A549 (cell line): ENCODE data around the gene AFF1. TPM values are rescaled to one million over a fixed set of nuclear protein-coding genes. Genes with fewer than 3 reads are reported as not detected.

Experiments used
- ATAC-seq, 2 experiments: fragments of 200-7000 bp in 1 of 2; fragments of >200 bp in 1 of 2; cut with Nextera tagmentation in 1 of 2; cut with Tn5 transposase in 1 of 2; 3 replicates each; pipeline versions ENCODE4 v1.8.0 to v1.9.1; 2018 to 2020; ENCODE audit warnings: mild to moderate bottlenecking in 1 of 2, moderate library complexity in 1 of 2
- CTCF ChIA-PET: fragments of 300-600 bp; sonication (Branson Sonifier 250); formaldehyde crosslinking; extraction: SDS; loops from one replicate; lab custom pipeline; 2021; ENCODE audit warnings: antibody characterized with exemption, inconsistent platforms; lab: Yijun Ruan, JAX
- POLR2A ChIA-PET: fragments of 350-600 bp; formaldehyde crosslinking; extraction: SDS; loops from one replicate; lab custom pipeline; 2021; ENCODE audit warnings: antibody characterized with exemption, inconsistent platforms; lab: Yijun Ruan, JAX
- DNase-seq, 2 experiments: peaks; one replicate each; pipeline versions ENCODE4 v3.0.0 to v3.0.0-alpha.2; 2011 to 2016; ENCODE audit warnings: low read depth in 1 of 2, low spot score in 1 of 2
- FAIRE-seq: peaks from 2 replicates; lab custom pipeline; 2011; peaks lifted over from hg19 to GRCh38; lab: Jason Lieb, UNC
- H3K27ac ChIP-seq, 2 experiments: fragments of >200 bp; sonication (Bioruptor Twin); formaldehyde crosslinking; 3 replicates each; pipeline ENCODE4 v1.5.1; 2016 to 2017
- H3K4me1 ChIP-seq: fragments of >200 bp; sonication (Bioruptor Twin); formaldehyde crosslinking; 3 replicates; pipeline ENCODE4 v1.6.1; 2016
- H3K4me2 ChIP-seq: fragments of >200 bp; sonication (Bioruptor Twin); formaldehyde crosslinking; 3 replicates; pipeline ENCODE4 v1.6.1; 2016
- H3K4me3 ChIP-seq: fragments of >200 bp; sonication (Bioruptor Twin); formaldehyde crosslinking; 3 replicates; pipeline ENCODE4 v1.5.1; 2016
- H3K9me3 ChIP-seq: fragments of >200 bp; sonication (Bioruptor Twin); formaldehyde crosslinking; 3 replicates; pipeline ENCODE4 v1.6.1; 2016
- BCL3 ChIP-seq: fragments of >200 bp; sonication (Bioruptor Twin); formaldehyde crosslinking; IDR thresholded peaks from 3 replicates; pipeline ENCODE4 v1.6.1; 2016
- BHLHE40 ChIP-seq: IDR thresholded peaks from 2 replicates; pipeline ENCODE4 v1.6.1; 2012; ENCODE audit warnings: low read depth, low read length, inconsistent platforms
- CBX8 ChIP-seq: fragments of 200-600 bp; sonication (generic); IDR thresholded peaks from 2 replicates; pipeline ENCODE4 v1.6.1; 2016
- CEBPB ChIP-seq, 2 experiments: fragments of >200 bp in 1 of 2; sonication (Bioruptor Twin) in 1 of 2; formaldehyde crosslinking in 1 of 2; IDR thresholded peaks; 2 replicates each; pipeline ENCODE4 v1.6.1; 2012 to 2016
- CHD2 ChIP-seq: fragments of 150-350 bp; IDR thresholded peaks from 2 replicates; pipeline ENCODE4 v1.6.1; 2014; ENCODE audit warnings: low read length; ENCODE audit not compliant: partially characterized antibody
- CTCF ChIP-seq: fragments of >200 bp; sonication (Bioruptor Twin); formaldehyde crosslinking; IDR thresholded peaks from 3 replicates; pipeline ENCODE4 v1.5.1; 2016
- EHMT2 ChIP-seq: fragments of 200-600 bp; sonication (generic); IDR thresholded peaks from 2 replicates; pipeline ENCODE4 v1.6.1; 2016; ENCODE audit warnings: antibody characterized with exemption, low read depth, mild to moderate bottlenecking, moderate library complexity
- EP300 ChIP-seq, 2 experiments: fragments of >200 bp; sonication (Bioruptor Twin); formaldehyde crosslinking; IDR thresholded peaks; 2 replicates in 1 of 2; 3 replicates in 1 of 2; pipeline ENCODE4 v1.6.1; 2016 to 2017
- ESRRA ChIP-seq: fragments of 150-350 bp; IDR thresholded peaks from 2 replicates; pipeline ENCODE4 v1.6.1; 2014; ENCODE audit warnings: mild to moderate bottlenecking, low read length, borderline replicate concordance
- FOSL2 ChIP-seq, 2 experiments: fragments of 450-650 bp in 1 of 2; fragments of >200 bp in 1 of 2; sonication (Bioruptor Twin) in 1 of 2; formaldehyde crosslinking; IDR thresholded peaks; 2 replicates each; pipeline versions ENCODE4 v1.5.0 to v1.6.1; 2016 to 2020; ENCODE audit warnings: mild to moderate bottlenecking in 1 of 2, moderate library complexity in 1 of 2
- FOXS1 ChIP-seq: fragments of 250-450 bp; sonication (Bioruptor Pico); IDR thresholded peaks from 2 replicates; pipeline ENCODE4 v1.5.0; 2020; ENCODE audit warnings: mild to moderate bottlenecking, moderate library complexity
- HEYL ChIP-seq: fragments of 250-450 bp; sonication (Bioruptor Pico); IDR thresholded peaks from 2 replicates; pipeline ENCODE4 v1.8.0; 2021; ENCODE audit warnings: mild to moderate bottlenecking, moderate library complexity
- HOXA7 ChIP-seq: fragments of 250-450 bp; sonication (Bioruptor Pico); IDR thresholded peaks from 2 replicates; pipeline ENCODE4 v1.5.0; 2020; ENCODE audit warnings: mild to moderate bottlenecking, moderate library complexity
- HOXB13 ChIP-seq: fragments of 250-450 bp; sonication (Bioruptor Pico); IDR thresholded peaks from 2 replicates; pipeline ENCODE4 v1.5.0; 2020; ENCODE audit warnings: low read depth, mild to moderate bottlenecking, moderate library complexity
- HOXB5 ChIP-seq: fragments of 250-450 bp; sonication (Bioruptor Pico); IDR thresholded peaks from 2 replicates; pipeline ENCODE4 v1.5.0; 2020; ENCODE audit warnings: mild to moderate bottlenecking, moderate library complexity
- JUNB ChIP-seq: fragments of >200 bp; sonication (Bioruptor Twin); formaldehyde crosslinking; IDR thresholded peaks from 2 replicates; pipeline ENCODE4 v1.6.1; 2016
- MAFK ChIP-seq: fragments of 450-650 bp; IDR thresholded peaks from 2 replicates; pipeline ENCODE4 v1.6.1; 2014; ENCODE audit not compliant: partially characterized antibody
- NPAS2 ChIP-seq: fragments of 250-450 bp; sonication (Bioruptor Pico); IDR thresholded peaks from 2 replicates; pipeline ENCODE4 v1.8.0; 2022; ENCODE audit warnings: mild to moderate bottlenecking, moderate library complexity, borderline replicate concordance
- NR3C1 ChIP-seq: fragments of >200 bp; sonication (Bioruptor Twin); formaldehyde crosslinking; IDR thresholded peaks from 3 replicates; pipeline ENCODE4 v1.6.1; 2017
- RAD21 ChIP-seq, 2 experiments: fragments of >200 bp in 1 of 2; sonication (Bioruptor Twin) in 1 of 2; formaldehyde crosslinking in 1 of 2; IDR thresholded peaks in 1 of 2; conservative IDR thresholded peaks in 1 of 2; 2 replicates in 1 of 2; 3 replicates in 1 of 2; pipeline ENCODE4 v1.6.1; 2012 to 2018; ENCODE audit warnings: inconsistent platforms in 1 of 2
- RCOR1 ChIP-seq: fragments of 150-350 bp; IDR thresholded peaks from 2 replicates; pipeline ENCODE4 v1.6.1; 2014; ENCODE audit warnings: antibody characterized with exemption, low read length, low read depth
- REST ChIP-seq: fragments of 200-600 bp; sonication (generic); IDR thresholded peaks from 2 replicates; pipeline ENCODE4 v1.6.1; 2016; ENCODE audit warnings: antibody characterized with exemption, mild to moderate bottlenecking, moderate library complexity
- RFX5 ChIP-seq: fragments of 450-650 bp; IDR thresholded peaks from 2 replicates; pipeline ENCODE4 v1.7.1; 2014; ENCODE audit warnings: antibody characterized with exemption, mild to moderate bottlenecking, moderate library complexity
- SREBF2 ChIP-seq: fragments of 450-650 bp; IDR thresholded peaks from 2 replicates; pipeline ENCODE4 v1.6.1; 2014; ENCODE audit warnings: mild to moderate bottlenecking, moderate library complexity
- USF2 ChIP-seq: fragments of 450-650 bp; IDR thresholded peaks from 2 replicates; pipeline ENCODE4 v1.6.1; 2014; ENCODE audit warnings: antibody characterized with exemption
- ZSCAN20 ChIP-seq: fragments of 250-450 bp; sonication (Bioruptor Pico); IDR thresholded peaks from 2 replicates; pipeline ENCODE4 v1.8.0; 2022; ENCODE audit warnings: mild to moderate bottlenecking, moderate library complexity
- WGBS: methylation state at CpG from one replicate; pipeline ENCODE4 v1.1.6; 2017; ENCODE audit errors: missing lambda C conversion rate; 5-methylcytosine and 5-hydroxymethylcytosine counted together
- polyA plus RNA-seq, 4 experiments: library from polyadenylated mRNA; depleted of rRNA in 3 of 4; stranded (reverse); fragments of >200 nt; fragmentation: RNase III in 1 of 4; extraction: RNeasy Plus Mini Kit Qiagen cat#74134 plus additional on column Dnase treatment in 1 of 4; gene quantifications; 2 replicates in 3 of 4; 3 replicates in 1 of 4; pipeline ENCODE4 v1.2.3, GENCODE V29; 2011 to 2017
- TF ChIP-seq, protein P1 (sequence below): fragments of >200 bp; sonication (Bioruptor Twin); formaldehyde crosslinking; IDR thresholded peaks from 2 replicates; pipeline ENCODE4 v1.6.1; 2016
- TF ChIP-seq, protein P2 (sequence below): IDR thresholded peaks from 2 replicates; pipeline ENCODE4 v1.6.1; 2012

The AFF1 gene
- polyA plus RNA-seq, 2 of the 4 experiments (the other 2 are of a cell fraction), result 13.7 to 15.4 TPM

DNA sequence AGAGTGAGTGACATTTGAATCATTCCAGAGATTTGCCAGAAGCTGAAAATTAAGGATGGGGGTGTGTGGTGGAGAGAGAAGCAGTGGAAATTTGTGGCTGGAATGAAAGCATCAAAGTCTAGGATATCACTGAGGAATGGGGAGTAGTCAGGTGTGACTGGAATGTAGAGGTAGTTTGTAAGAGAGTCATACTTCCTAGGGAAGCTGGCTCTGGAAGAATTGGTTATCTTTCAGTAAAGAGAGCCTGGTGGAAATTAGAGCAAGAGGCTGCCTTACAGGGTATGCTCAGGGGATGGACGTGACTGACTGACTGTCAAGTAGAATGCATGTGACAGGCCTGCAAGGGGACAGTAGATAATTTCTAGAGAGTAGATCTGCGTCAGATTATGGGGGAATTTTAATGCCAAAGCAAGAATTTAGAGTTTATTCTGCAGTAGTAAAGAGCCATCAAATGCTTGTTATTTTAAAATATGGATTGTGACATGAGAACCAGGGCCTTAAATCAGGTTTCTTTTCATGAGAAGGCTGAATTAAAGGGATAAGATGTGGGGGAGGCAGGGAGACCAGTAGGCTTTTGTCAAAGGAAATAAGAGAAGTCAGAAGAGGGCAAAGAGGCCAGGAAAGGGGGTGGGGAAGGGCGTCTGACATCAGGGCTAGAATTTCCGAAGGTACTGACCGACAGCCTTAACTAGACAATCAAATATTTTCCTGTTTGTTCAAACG, 109.9 kb downstream of the AFF1 start:
- no peak for TF ChIP-seq CHD2
- ATAC-seq, result no peak

DNA sequence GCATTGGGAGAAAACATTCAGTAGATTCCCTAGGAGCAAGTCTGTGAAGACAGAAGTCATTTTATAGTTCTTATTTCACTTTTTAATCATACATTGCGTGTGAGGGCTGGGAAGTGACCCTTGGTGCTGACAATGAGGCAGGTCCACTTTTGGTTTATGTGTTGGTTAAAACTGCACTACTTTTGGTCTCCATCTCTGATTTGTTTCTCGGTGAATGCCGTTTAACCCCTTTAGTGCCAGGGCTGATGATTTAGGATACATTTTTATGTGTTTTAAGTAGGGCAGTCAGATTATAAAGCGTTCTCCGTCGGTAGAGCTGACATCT, 110.4 kb downstream of the AFF1 start:
- H3K4me3 ChIP-seq, result no peak overlapping the region
- ATAC-seq, result no peak
- CTCF ChIA-PET, result no interaction called here
- 91% methylated on average over 6 of the region's 6 CpGs for WGBS
- no peak for DNase-seq
- no peak for FAIRE-seq
- no peaks in the 10 kb centered on the region for H3K9me3 ChIP-seq
- no peak overlapping the region for H3K27ac ChIP-seq
- TF ChIP-seq ZSCAN20 (CRISPR knock-in tag) (no peak), NPAS2 (CRISPR knock-in tag) (no peak), HEYL (CRISPR knock-in tag) (no peak), FOXS1 (CRISPR knock-in tag) (no peak), REST (no peak), JUNB (no peak), NR3C1 (no peak), RFX5 (no peak), USF2 (no peak), HOXB13 (CRISPR knock-in tag) (no peak), CBX8 (no peak), ESRRA (no peak), HOXA7 (CRISPR knock-in tag) (no peak), BHLHE40 (no peak), MAFK (no peak)
- TF ChIP-seq, protein P1, sequence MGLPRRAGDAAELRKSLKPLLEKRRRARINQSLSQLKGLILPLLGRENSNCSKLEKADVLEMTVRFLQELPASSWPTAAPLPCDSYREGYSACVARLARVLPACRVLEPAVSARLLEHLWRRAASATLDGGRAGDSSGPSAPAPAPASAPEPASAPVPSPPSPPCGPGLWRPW, result no peak
- TF ChIP-seq, protein P2, sequence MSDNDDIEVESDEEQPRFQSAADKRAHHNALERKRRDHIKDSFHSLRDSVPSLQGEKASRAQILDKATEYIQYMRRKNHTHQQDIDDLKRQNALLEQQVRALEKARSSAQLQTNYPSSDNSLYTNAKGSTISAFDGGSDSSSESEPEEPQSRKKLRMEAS, result no peak
- TF ChIP-seq, all 56 proteins: peak for 0
- Histone ChIP-seq H3K4me2 (no peak overlapping the region), H3K4me1 (peaks cover 18% of the 10 kb centered on the region)
- POLR2A ChIA-PET, result no interaction called here

More for the DNA sequence above, 109.9 kb downstream of the AFF1 start:
- Histone ChIP-seq H3K4me3 (no peak overlapping the region), H3K9me3 (no peaks in the 10 kb centered on the region), H3K4me1 (peaks cover 18% of the 10 kb centered on the region), H3K4me2 (no peak overlapping the region), H3K27ac (no peak overlapping the region)
- WGBS, result 71% methylated on average over 6 of the region's 6 CpGs
- no peak for FAIRE-seq
- no peak for DNase-seq
- ChIA-PET CTCF (no interaction called here), POLR2A (no interaction called here)

DNA sequence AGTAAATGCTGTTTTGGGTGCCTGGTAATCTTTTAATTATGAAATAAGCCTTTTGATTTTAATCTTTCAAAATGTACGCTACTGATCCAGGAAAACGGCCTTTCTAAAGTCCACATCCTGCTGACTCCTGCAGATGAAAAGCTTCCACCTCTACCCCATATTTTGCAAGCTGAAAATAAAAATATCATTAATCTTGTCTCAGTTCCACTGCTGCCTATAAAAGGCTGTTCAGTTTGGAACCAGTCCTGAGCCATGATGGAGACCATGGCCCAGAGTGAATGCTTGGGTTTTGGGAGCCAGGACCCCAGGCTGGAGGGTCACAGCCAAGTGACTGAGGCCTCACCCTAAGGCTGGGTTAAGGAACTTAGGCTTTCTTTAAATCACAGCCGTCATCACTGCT, 110.8 kb downstream of the AFF1 start:
- no peak for DNase-seq
- 88% methylated on average over 3 of the region's 3 CpGs for WGBS
- FAIRE-seq, result no peak
- ChIA-PET POLR2A (no interaction called here), CTCF (interaction anchor here (1.0 kb wide), 1 partner anchor 10 kb away, joined by 4 read pairs; no protein-coding TSS in a partner anchor)
- ATAC-seq, result no peak
- Histone ChIP-seq H3K4me3 (no peak overlapping the region), H3K4me1 (peaks cover 18% of the 10 kb centered on the region), H3K27ac (no peak overlapping the region), H3K9me3 (no peaks in the 10 kb centered on the region), H3K4me2 (no peak overlapping the region)
- no peak for TF ChIP-seq CEBPB (IDR thresholded peaks at IDR 0.05)
- no peak for TF ChIP-seq CTCF
- no peak for TF ChIP-seq FOXS1 (CRISPR knock-in tag)
- TF ChIP-seq HEYL (CRISPR knock-in tag), result no peak
- TF ChIP-seq FOSL2 (IDR thresholded peaks at IDR 0.05), result no peak
- no peak for TF ChIP-seq FOSL2 (CRISPR knock-in tag; IDR thresholded peaks at IDR 0.05)
- TF ChIP-seq HOXB13 (CRISPR knock-in tag), result no peak
- TF ChIP-seq EP300 (IDR thresholded peaks at IDR 0.05), result no peak
- no peak for TF ChIP-seq EHMT2
- no peak for TF ChIP-seq BCL3
- TF ChIP-seq HOXB5 (CRISPR knock-in tag), result no peak
- no peak for TF ChIP-seq RCOR1
- no peak for TF ChIP-seq RAD21 (conservative IDR thresholded peaks at IDR 0.05 in 1 of 2, IDR thresholded peaks at IDR 0.05 in 1 of 2)
- no peak for TF ChIP-seq SREBF2
